Spleen (tissue), 11 donors: Measurements from ENCODE around the gene CDK11A. TPM values are rescaled to one million over a fixed set of nuclear protein-coding genes. Genes with fewer than 3 reads are reported as not detected.

ENCODE experiments used
- DNase-seq: peaks from one replicate; pipeline ENCODE4 v3.0.0-alpha.2; 2020
- H3K27ac ChIP-seq, 8 donors: fragments of 200-600 bp; sonication (generic) in 7 of 8; 1 replicate in 4 of 8; 2 replicates in 4 of 8; pipeline versions ENCODE4 v1.5.0 to v1.8.0; 2016 to 2021; ENCODE audit warnings: inconsistent platforms in 4 of 8, mild to moderate bottlenecking in 4 of 8, moderate library complexity in 1 of 8
- H3K27me3 ChIP-seq, 7 donors: fragments of 200-600 bp; sonication (generic) in 6 of 7; replicated peaks in 1 of 7; 1 replicate in 4 of 7; 2 replicates in 3 of 7; pipeline versions ENCODE4 v1.5.0 to v1.8.0; 2016 to 2021; ENCODE audit warnings: inconsistent platforms in 3 of 7, mild to moderate bottlenecking in 1 of 7
- H3K36me3 ChIP-seq, 6 donors: fragments of 200-600 bp; sonication (generic) in 5 of 6; 1 replicate in 4 of 6; 2 replicates in 2 of 6; pipeline versions ENCODE4 v1.5.0 to v1.8.0; 2016 to 2021; ENCODE audit warnings: inconsistent platforms in 2 of 6
- H3K4me1 ChIP-seq, 6 donors: fragments of 200-600 bp; sonication (generic) in 5 of 6; 1 replicate in 3 of 6; 2 replicates in 3 of 6; pipeline versions ENCODE4 v1.5.0 to v1.8.0; 2016 to 2021; ENCODE audit warnings: inconsistent platforms in 3 of 6
- H3K4me3 ChIP-seq, 8 donors: fragments of 200-600 bp; sonication (generic) in 7 of 8; 1 replicate in 4 of 8; 2 replicates in 4 of 8; pipeline versions ENCODE4 v1.5.0 to v1.8.0; 2016 to 2021; ENCODE audit warnings: inconsistent platforms in 4 of 8, mild to moderate bottlenecking in 4 of 8, moderate library complexity in 2 of 8
- H3K9me3 ChIP-seq, 8 donors: fragments of 200-600 bp; sonication (generic) in 7 of 8; 1 replicate in 4 of 8; 2 replicates in 4 of 8; pipeline versions ENCODE4 v1.5.0 to v1.8.0; 2016 to 2021; ENCODE audit warnings: inconsistent platforms in 4 of 8
- CTCF ChIP-seq, 11 experiments: fragments of 200-600 bp in 7 of 11; fragments of 450-650 bp in 4 of 11; sonication (generic) in 4 of 11; IDR thresholded peaks in 8 of 11; conservative IDR thresholded peaks in 3 of 11; 1 replicate in 7 of 11; 2 replicates in 4 of 11; pipeline versions ENCODE4 v1.4.0 to v1.8.0; 2016 to 2021; ENCODE audit warnings: antibody characterized with exemption in 11 of 11, inconsistent platforms in 4 of 11, mild to moderate bottlenecking in 1 of 11
- POLR2A ChIP-seq, 3 donors: fragments of 450-650 bp; IDR thresholded peaks; one replicate each; pipeline ENCODE4 v1.5.1; 2017; ENCODE audit warnings: antibody characterized with exemption in 3 of 3, mild to moderate bottlenecking in 1 of 3
- POLR2AphosphoS5 ChIP-seq, 3 donors: sonication (generic); formaldehyde crosslinking; IDR thresholded peaks; one replicate each; pipeline ENCODE4 v1.5.1; 2017; ENCODE audit warnings: antibody characterized with exemption in 3 of 3
- WGBS, 5 donors: extraction: QIAGEN DNeasy Blood & Tissue Kit in 3 of 5; methylation state at CpG; one replicate each; pipeline versions ENCODE4 v1.1.5 to v1.1.7; 2013 to 2018; 5-methylcytosine and 5-hydroxymethylcytosine counted together
- intact Hi-C: fragments of 100-400 bp; cut with DNase I; formaldehyde crosslinking; loops from one replicate; pipeline ENCODE4 v1.15.0; 2023; ENCODE audit warnings: low total_unique reads
- polyA plus RNA-seq, 3 donors: library from polyadenylated mRNA; stranded (reverse); fragments of 200-250 nt; gene quantifications; one replicate each; pipeline ENCODE4 v1.2.1, GENCODE V29; 2013
- total RNA-seq, 7 donors: library from RNA; depleted of rRNA in 3 of 7; stranded (reverse); fragments of >200 nt in 3 of 7; fragmentation: NEBNext Ultra II Directional in 4 of 7; extraction: Animal tissue kit (Norgen Biotek cat#: 25700) in 4 of 7; gene quantifications; one replicate each; pipeline versions ENCODE4 v1.1.0 to v1.2.1, GENCODE V29; 2016 to 2021
- donor health status: healthy with polysubstance abuse.
- donor health status: DM: no; HTN: no; CAD: no; lungs with moderate emphysema.
- donor health status: DM: no; HTN: no; CAD: no.
- donor health status: Bipolar disorder and iron deficiency.
- donor health status: healthy.
- donor health status: DM: no; HTN: no; CAD: no.
- donor health status: DM: yes; HTN: yes; CAD: no.

CDK11A gene
- total and polyA plus RNA-seq, 10 donors, result 29.3 to 123 (median 75.5) TPM

GRCh38 chr1:1757422-1758058 is 33.4 kb upstream of the CDK11A start:
- Histone ChIP-seq H3K4me3 (no peak overlapping the region), H3K27me3 (no peaks in the 10 kb centered on the region), H3K27ac (peak overlapping the region in 5 of 8 donors; percentile 60 to 77 (median 71)), H3K9me3 (no peaks in the 10 kb centered on the region), H3K36me3 (peaks cover 10 to 100% (median 95%) of the 10 kb centered on the region in 6 donors), H3K4me1 (peaks cover 0 to 61% (median 29%) of the 10 kb centered on the region in 6 donors)
- intact Hi-C loops, result no loop called here
- WGBS, 5 donors, result 92 to 95% (median 93%) methylated on average over 25 of the region's 25 CpGs
- peak; percentile 72 for DNase-seq
- TF ChIP-seq POLR2AphosphoS5 (IDR thresholded peaks at IDR 0.05), result peak in 1 of 3 donors; percentile 4
- TF ChIP-seq CTCF (IDR thresholded peaks at IDR 0.05 in 8 of 11, conservative IDR thresholded peaks at IDR 0.05 in 3 of 11), result no peak
- no peak for TF ChIP-seq POLR2A (IDR thresholded peaks at IDR 0.05)

- Histone ChIP-seq H3K36me3 (peaks cover 10 to 99% (median 94%) of the 10 kb centered on the region in 6 donors), H3K4me3 (no peak overlapping the region), H3K9me3 (no peaks in the 10 kb centered on the region), H3K27ac (no peak overlapping the region), H3K4me1 (peaks cover 0 to 60% (median 29%) of the 10 kb centered on the region in 6 donors), H3K27me3 (no peaks in the 10 kb centered on the region)
- TF ChIP-seq CTCF (IDR thresholded peaks at IDR 0.05 in 8 of 11, conservative IDR thresholded peaks at IDR 0.05 in 3 of 11) (no peak), POLR2AphosphoS5 (IDR thresholded peaks at IDR 0.05) (peak in 2 of 3 donors; percentile 18 to 64)
- peak; percentile 66 for DNase-seq
- 83 to 91% (median 88%) methylated on average over 30 to 33 of the region's 33 CpGs for WGBS, 5 donors
- intact Hi-C loops, result no loop called here
Measured at GRCh38 chr1:1756661-1757421, 32.7 kb upstream of the CDK11A start.

- Histone ChIP-seq H3K9me3 (no peaks in the 10 kb centered on the region), H3K27me3 (no peaks in the 10 kb centered on the region), H3K27ac (no peak overlapping the region), H3K4me3 (no peak overlapping the region), H3K4me1 (peaks cover 0 to 56% (median 29%) of the 10 kb centered on the region in 6 donors), H3K36me3 (peaks cover 10 to 90% (median 84%) of the 10 kb centered on the region in 6 donors)
- 88 to 95% (median 89%) methylated on average over 14 to 15 of the region's 15 CpGs for WGBS, 5 donors
- TF ChIP-seq POLR2A (IDR thresholded peaks at IDR 0.05), result no peak
- TF ChIP-seq POLR2AphosphoS5 (IDR thresholded peaks at IDR 0.05), result peak in 1 of 3 donors; percentile 46
- no peak for TF ChIP-seq CTCF (IDR thresholded peaks at IDR 0.05 in 8 of 11, conservative IDR thresholded peaks at IDR 0.05 in 3 of 11)
- intact Hi-C loops, result no loop called here
- peak; percentile 55 for DNase-seq
Measured at GRCh38 chr1:1755852-1756251, 31.7 kb upstream of the CDK11A start.

- H3K27me3 ChIP-seq, result no peaks in the 10 kb centered on the region
- peaks cover 10 to 85% (median 80%) of the 10 kb centered on the region in 6 donors for H3K36me3 ChIP-seq
- peak; percentile 66 for DNase-seq
- intact Hi-C loops, result no loop called here
- TF ChIP-seq POLR2A (IDR thresholded peaks at IDR 0.05) (no peak), CTCF (IDR thresholded peaks at IDR 0.05 in 8 of 11, conservative IDR thresholded peaks at IDR 0.05 in 3 of 11) (no peak), POLR2AphosphoS5 (IDR thresholded peaks at IDR 0.05) (no peak)
- no peak overlapping the region for H3K27ac ChIP-seq
- 81 to 98% (median 89%) methylated on average over 13 to 19 of the region's 19 CpGs for WGBS, 5 donors
- H3K9me3 ChIP-seq, result no peaks in the 10 kb centered on the region
- no peak overlapping the region for H3K4me3 ChIP-seq
- peaks cover 0 to 54% (median 26%) of the 10 kb centered on the region in 6 donors for H3K4me1 ChIP-seq
Measured at GRCh38 chr1:1755426-1755825, 31.3 kb upstream of the CDK11A start.
